Hepatocyte (in vitro differentiated cells): ENCODE results near the gene VSIR. TPM values are rescaled to one million over a fixed set of nuclear protein-coding genes. Genes with fewer than 3 reads are reported as not detected.

Source experiments
- DNase-seq: peaks from one replicate; pipeline ENCODE4 v3.0.0-alpha.2; 2016; ENCODE audit warnings: low spot score
- H2AFZ ChIP-seq: fragments of 200-600 bp; sonication (generic); 2 replicates; pipeline ENCODE4 v1.6.0; 2016; ENCODE audit warnings: antibody characterized with exemption, mild to moderate bottlenecking
- H3K27ac ChIP-seq: fragments of 200-600 bp; sonication (generic); 2 replicates; pipeline ENCODE4 v1.5.1; 2016; ENCODE audit warnings: mild to moderate bottlenecking
- H3K27me3 ChIP-seq: fragments of 200-600 bp; sonication (generic); 2 replicates; pipeline ENCODE4 v1.6.1; 2016
- H3K36me3 ChIP-seq: fragments of 200-600 bp; sonication (generic); replicated peaks from 2 replicates; pipeline ENCODE4 v1.5.1; 2016; ENCODE audit warnings: low read depth; ENCODE audit not compliant: insufficient read depth
- H3K4me1 ChIP-seq: fragments of 200-600 bp; sonication (generic); 2 replicates; pipeline ENCODE4 v1.5.1; 2016; ENCODE audit warnings: mild to moderate bottlenecking, moderate library complexity; ENCODE audit not compliant: insufficient read depth
- H3K4me2 ChIP-seq: fragments of 200-600 bp; sonication (generic); 2 replicates; pipeline ENCODE4 v1.6.0; 2016
- H3K4me3 ChIP-seq: fragments of 200-600 bp; sonication (generic); 2 replicates; pipeline ENCODE4 v1.5.1; 2016; ENCODE audit warnings: mild to moderate bottlenecking
- H3K79me2 ChIP-seq: fragments of 200-600 bp; sonication (generic); 2 replicates; pipeline ENCODE4 v1.6.0; 2017; ENCODE audit warnings: mild to moderate bottlenecking
- H3K9me2 ChIP-seq: fragments of 200-600 bp; sonication (generic); replicated peaks from 2 replicates; pipeline ENCODE4 v1.6.0; 2017; ENCODE audit warnings: mild to moderate bottlenecking; ENCODE audit not compliant: insufficient read depth
- H3K9me3 ChIP-seq: fragments of 200-600 bp; sonication (generic); 2 replicates; pipeline ENCODE4 v1.5.1; 2016; ENCODE audit warnings: low read depth, mild to moderate bottlenecking
- H4K20me1 ChIP-seq: fragments of 200-600 bp; sonication (generic); 2 replicates; pipeline ENCODE4 v1.6.0; 2016; ENCODE audit warnings: mild to moderate bottlenecking; ENCODE audit not compliant: insufficient read depth, poor library complexity, severe bottlenecking
- EZH2 ChIP-seq: fragments of 200-600 bp; sonication (generic); IDR thresholded peaks from 2 replicates; pipeline ENCODE4 v1.6.1; 2016; ENCODE audit warnings: antibody characterized with exemption, mild to moderate bottlenecking, borderline replicate concordance
- EZH2phosphoT487 ChIP-seq: fragments of 200-600 bp; sonication (generic); IDR thresholded peaks from one replicate; pipeline ENCODE4 v1.6.1; 2018; ENCODE audit warnings: antibody characterized with exemption, mild to moderate bottlenecking, low read depth, moderate library complexity; ENCODE audit not compliant: unreplicated experiment, severe bottlenecking
- WGBS: methylation state at CpG from one replicate; pipeline ENCODE4 v1.1.6; 2016; ENCODE audit warnings: low lambda C conversion rate; ENCODE audit errors: missing lambda C conversion rate; 5-methylcytosine and 5-hydroxymethylcytosine counted together
- polyA plus RNA-seq: library from polyadenylated mRNA; unstranded; fragments of >200 nt; fragmentation: Nextera tagmentation; extraction: Ambion mirVana; gene quantifications from 2 replicates; pipeline ENCODE4 v1.2.1, GENCODE V29; 2016
- total RNA-seq: library from RNA; depleted of rRNA; stranded (reverse); fragments of >200 nt; gene quantifications from 2 replicates; pipeline ENCODE4 v1.2.3, GENCODE V29; 2014
- TF ChIP-seq, protein P1 (sequence below): fragments of 200-600 bp; sonication (generic); IDR thresholded peaks from 2 replicates; pipeline ENCODE4 v1.5.1; 2016; ENCODE audit warnings: antibody characterized with exemption, mild to moderate bottlenecking; ENCODE audit not compliant: poor library complexity

VSIR gene
- total and polyA plus RNA-seq, 2 experiments from 2014 or later = 13.6 to 45.5 TPM

DNA sequence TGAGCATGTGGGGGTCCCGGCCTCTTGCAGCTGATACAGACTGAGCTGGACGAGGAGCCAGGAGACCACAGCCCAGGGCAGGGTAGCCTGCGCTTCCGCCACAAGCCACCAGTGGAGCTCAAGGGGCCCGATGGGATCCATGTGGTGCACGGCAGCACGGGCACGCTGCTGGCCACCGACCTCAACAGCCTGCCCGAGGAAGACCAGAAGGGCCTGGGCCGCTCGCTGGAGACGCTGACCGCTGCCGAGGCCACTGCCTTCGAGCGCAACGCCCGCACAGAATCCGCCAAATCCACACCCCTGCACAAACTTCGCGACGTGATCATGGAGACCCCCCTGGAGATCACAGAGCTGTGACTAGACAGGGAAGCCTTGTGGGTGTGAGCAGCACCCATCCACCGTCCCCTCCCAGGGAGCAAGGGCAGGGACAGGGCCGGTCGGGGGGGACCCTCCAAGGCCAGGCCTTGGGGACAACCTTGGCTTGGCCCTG, 41.6 kb upstream of the VSIR start:
- 93% methylated on average over 26 of the region's 26 CpGs for WGBS
- Histone ChIP-seq H3K79me2 (no peaks in the 10 kb centered on the region), H3K4me1 (no peaks in the 10 kb centered on the region), H3K36me3 (no peaks in the 10 kb centered on the region), H4K20me1 (no peaks in the 10 kb centered on the region), H2AFZ (no peak overlapping the region), H3K4me3 (no peak overlapping the region), H3K27ac (no peak overlapping the region), H3K9me3 (no peaks in the 10 kb centered on the region), H3K9me2 (no peaks in the 10 kb centered on the region), H3K4me2 (no peak overlapping the region), H3K27me3 (no peaks in the 10 kb centered on the region)
- TF ChIP-seq EZH2phosphoT487 (no peak), EZH2 (no peak)
- TF ChIP-seq, protein P1, sequence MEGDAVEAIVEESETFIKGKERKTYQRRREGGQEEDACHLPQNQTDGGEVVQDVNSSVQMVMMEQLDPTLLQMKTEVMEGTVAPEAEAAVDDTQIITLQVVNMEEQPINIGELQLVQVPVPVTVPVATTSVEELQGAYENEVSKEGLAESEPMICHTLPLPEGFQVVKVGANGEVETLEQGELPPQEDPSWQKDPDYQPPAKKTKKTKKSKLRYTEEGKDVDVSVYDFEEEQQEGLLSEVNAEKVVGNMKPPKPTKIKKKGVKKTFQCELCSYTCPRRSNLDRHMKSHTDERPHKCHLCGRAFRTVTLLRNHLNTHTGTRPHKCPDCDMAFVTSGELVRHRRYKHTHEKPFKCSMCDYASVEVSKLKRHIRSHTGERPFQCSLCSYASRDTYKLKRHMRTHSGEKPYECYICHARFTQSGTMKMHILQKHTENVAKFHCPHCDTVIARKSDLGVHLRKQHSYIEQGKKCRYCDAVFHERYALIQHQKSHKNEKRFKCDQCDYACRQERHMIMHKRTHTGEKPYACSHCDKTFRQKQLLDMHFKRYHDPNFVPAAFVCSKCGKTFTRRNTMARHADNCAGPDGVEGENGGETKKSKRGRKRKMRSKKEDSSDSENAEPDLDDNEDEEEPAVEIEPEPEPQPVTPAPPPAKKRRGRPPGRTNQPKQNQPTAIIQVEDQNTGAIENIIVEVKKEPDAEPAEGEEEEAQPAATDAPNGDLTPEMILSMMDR = no peak
- DNase-seq = no peak

DNA sequence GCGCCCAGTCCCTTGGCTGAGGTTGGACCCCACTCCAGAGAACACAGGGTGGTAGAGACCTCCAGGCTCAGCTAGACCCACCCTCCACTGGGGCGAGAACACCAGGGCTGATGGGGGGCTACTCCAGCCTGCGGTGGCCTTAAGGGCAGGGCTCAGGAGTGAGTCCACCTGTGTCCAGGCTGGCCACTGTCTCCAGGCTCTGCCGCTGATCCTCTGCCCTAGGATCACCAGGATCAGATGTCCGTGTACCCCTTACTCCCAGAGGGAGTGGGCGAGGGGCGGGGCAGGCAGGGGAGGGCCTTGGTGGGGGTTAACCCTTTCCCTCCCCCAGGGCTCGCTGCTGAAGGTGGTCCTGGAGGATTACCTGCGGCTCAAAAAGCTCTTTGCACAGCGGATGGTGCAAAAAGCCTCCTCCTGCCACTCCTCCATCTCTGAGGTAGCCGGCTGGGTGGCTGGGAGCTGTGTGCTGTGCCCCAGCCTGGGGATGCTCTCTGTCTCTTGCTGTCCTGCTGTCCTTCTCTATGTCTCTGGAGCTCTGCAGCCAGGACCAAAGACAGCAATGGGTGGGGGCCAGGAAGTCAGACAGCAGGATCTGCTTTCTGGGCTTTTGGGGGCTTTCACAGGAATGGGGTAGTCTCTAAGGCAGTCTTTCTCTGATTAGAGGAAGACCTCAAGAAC, 39.7 kb upstream of the VSIR start:
- Histone ChIP-seq H3K27me3 (no peaks in the 10 kb centered on the region), H3K36me3 (no peaks in the 10 kb centered on the region), H3K4me1 (no peaks in the 10 kb centered on the region), H2AFZ (no peak overlapping the region), H3K9me2 (no peaks in the 10 kb centered on the region), H4K20me1 (no peaks in the 10 kb centered on the region), H3K9me3 (no peaks in the 10 kb centered on the region), H3K79me2 (no peaks in the 10 kb centered on the region), H3K27ac (no peak overlapping the region), H3K4me2 (no peak overlapping the region), H3K4me3 (no peak overlapping the region)
- TF ChIP-seq EZH2phosphoT487 (no peak), EZH2 (no peak)
- TF ChIP-seq, protein P1 = no peak
- 84% methylated on average over 8 of the region's 11 CpGs for WGBS
- no peak for DNase-seq

DNA sequence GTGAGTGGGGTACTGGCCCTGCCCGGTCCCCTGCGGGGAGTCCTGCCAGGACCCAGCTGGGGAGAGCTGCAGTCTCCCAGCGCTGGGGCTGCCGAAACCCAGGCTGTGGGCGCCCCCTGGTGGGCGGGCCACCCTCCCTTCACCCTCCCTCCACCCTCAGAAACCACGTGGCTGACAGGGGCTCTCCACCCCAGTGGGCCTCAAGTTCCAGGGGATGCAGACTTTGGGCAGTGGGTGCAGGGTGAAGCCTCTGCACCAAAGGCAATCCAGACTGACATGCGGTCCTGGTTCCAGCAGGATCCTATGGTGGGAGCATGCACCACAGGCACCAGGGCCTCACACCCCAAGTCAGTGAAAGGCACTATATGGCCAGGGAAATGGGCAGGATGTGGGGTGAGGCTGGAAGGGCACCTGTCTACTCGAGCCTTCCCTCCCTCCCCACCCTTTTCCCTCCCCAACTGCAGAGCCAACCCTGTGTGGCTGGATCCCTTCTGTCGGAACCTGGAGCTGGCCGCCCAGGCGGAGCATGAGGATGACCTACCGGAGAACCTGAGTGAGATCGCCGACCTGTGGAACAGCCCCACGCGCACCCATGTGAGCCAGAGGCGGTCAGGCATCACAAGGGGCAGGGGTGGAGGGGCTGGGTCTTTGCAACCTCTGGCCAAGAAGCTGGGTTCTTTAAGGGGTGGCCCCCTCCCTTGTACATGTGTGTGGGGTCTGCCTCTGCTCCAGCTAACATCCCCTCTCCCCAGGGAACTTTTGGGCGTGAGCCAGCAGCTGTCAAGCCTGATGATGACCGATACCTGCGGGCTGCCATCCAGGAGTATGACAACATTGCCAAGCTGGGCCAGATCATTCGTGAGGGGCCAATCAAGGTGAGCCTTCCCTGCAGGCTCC, 38.9 kb upstream of the VSIR start:
- no peaks in the 10 kb centered on the region for H3K36me3 ChIP-seq
- no peak overlapping the region for H3K4me2 ChIP-seq
- no peak for TF ChIP-seq EZH2phosphoT487
- TF ChIP-seq EZH2 = no peak
- TF ChIP-seq, protein P1 = peak; percentile 65
- no peak overlapping the region for H2AFZ ChIP-seq
- H3K27me3 ChIP-seq = no peaks in the 10 kb centered on the region
- 66% methylated on average over 22 of the region's 22 CpGs for WGBS
- H3K4me3 ChIP-seq = no peak overlapping the region
- DNase-seq = peak; percentile 81
- H3K9me3 ChIP-seq = no peaks in the 10 kb centered on the region
- no peaks in the 10 kb centered on the region for H4K20me1 ChIP-seq
- no peaks in the 10 kb centered on the region for H3K4me1 ChIP-seq
- no peak overlapping the region for H3K27ac ChIP-seq
- H3K79me2 ChIP-seq = no peaks in the 10 kb centered on the region
- H3K9me2 ChIP-seq = no peaks in the 10 kb centered on the region
